Activated naive CD4-positive, alpha-beta T cell treated with anti-CD3 and anti-CD28 coated beads for 36 hours (primary cell): ENCODE results near the gene FAS. TPM values are rescaled to one million over a fixed set of nuclear protein-coding genes. Genes with fewer than 3 reads are reported as not detected.
"Not testable (repeated sequence)": the region's sequence is repeated elsewhere in the genome, so short reads cannot be mapped to it uniquely, and the experiment has no call there.

Experiments used
- CTCF ChIA-PET: fragments of 350-600 bp; sonication (Branson Sonifier 250); formaldehyde crosslinking; loops from one replicate; lab custom pipeline; 2021; ENCODE audit warnings: antibody characterized with exemption; lab: Charles Lee
- DNase-seq: peaks from one replicate; pipeline ENCODE4 v3.0.0-alpha.2; 2020
- H3K27ac Mint-ChIP-seq: one replicate; pipeline ENCODE4 v1.8.0; 2021; ENCODE audit warnings: mild to moderate bottlenecking, mixed read lengths
- H3K27me3 Mint-ChIP-seq: one replicate; pipeline ENCODE4 v1.8.0; 2021; ENCODE audit warnings: low read depth, mixed read lengths
- H3K36me3 Mint-ChIP-seq: one replicate; pipeline ENCODE4 v1.8.0; 2021; ENCODE audit warnings: low read depth, mixed read lengths
- H3K4me1 Mint-ChIP-seq: one replicate; pipeline ENCODE4 v1.8.0; 2021; ENCODE audit warnings: low read depth, mixed read lengths
- H3K4me3 Mint-ChIP-seq: one replicate; pipeline ENCODE4 v1.8.0; 2021; ENCODE audit warnings: mild to moderate bottlenecking, moderate library complexity, mixed read lengths
- H3K9me3 Mint-ChIP-seq: one replicate; pipeline ENCODE4 v1.8.0; 2021; ENCODE audit warnings: mixed read lengths
- intact Hi-C: fragments of 100-400 bp; cut with micrococcal nuclease; formaldehyde crosslinking; loops from one replicate; pipeline ENCODE4 v1.15.1; 2023
- total RNA-seq, 2 experiments: library from RNA; stranded (reverse); gene quantifications; one replicate each; pipeline ENCODE4 v1.2.3, GENCODE V29; 2021

FAS gene
- total RNA-seq, 2 experiments from 2014 or later, result 69.3 to 72.9 TPM

DNA sequence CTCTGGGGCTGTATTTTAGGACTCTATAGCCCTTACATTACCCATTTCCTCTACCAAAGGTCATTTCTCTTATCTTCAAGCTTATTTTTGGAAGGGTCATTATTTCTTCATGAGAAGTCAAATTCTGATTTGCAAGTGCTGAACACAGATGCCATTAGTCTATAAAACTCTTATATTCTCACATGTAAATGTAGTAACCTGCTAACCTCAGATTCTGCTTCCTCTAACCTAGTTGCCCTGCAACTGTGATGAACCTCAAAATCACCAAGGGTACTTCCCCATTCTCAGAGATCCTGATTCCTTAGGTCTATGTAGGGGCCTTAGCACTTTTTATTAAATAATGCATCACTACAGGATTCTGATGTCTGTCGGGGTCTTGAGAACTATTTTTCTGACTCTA, 6.3 kb downstream of the FAS start:
- CTCF ChIA-PET, result interaction anchor here (1.4 to 1.5 kb wide), 2 partner anchors 10 to 33 kb away, joined by 5 to 9 read pairs; no protein-coding TSS in a partner anchor
- Mint-ChIP-seq H3K4me3 (no peak overlapping the region), H3K9me3 (no peaks in the 10 kb centered on the region), H3K4me1 (peaks cover 62% of the 10 kb centered on the region), H3K36me3 (peaks cover 12% of the 10 kb centered on the region), H3K27ac (no peak overlapping the region), H3K27me3 (no peaks in the 10 kb centered on the region)
- no peak for DNase-seq
- intact Hi-C loops, result no loop called here

DNA sequence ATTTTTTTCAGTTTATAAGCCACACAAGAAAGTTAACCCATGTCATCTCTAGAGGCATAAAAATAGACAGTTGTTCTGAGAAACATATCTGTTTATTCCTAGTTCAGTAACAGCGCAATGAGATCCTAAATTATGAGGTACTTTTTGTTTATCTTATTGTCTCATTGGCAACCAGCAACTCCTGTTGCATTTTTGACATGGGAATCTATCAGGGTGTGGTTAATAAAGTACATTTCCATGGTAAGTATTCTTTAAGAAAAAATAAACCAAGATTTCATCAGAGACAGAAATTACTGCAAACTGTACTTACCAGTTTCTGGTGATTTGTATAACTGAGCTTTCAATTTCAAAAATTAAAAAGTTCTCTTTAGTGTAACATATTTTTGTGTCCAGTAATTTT, 9.0 kb downstream of the FAS start:
- Mint-ChIP-seq H3K36me3 (peaks cover 12% of the 10 kb centered on the region), H3K27ac (no peak overlapping the region), H3K9me3 (no peaks in the 10 kb centered on the region), H3K27me3 (no peaks in the 10 kb centered on the region), H3K4me3 (no peak overlapping the region), H3K4me1 (peaks cover 66% of the 10 kb centered on the region)
- intact Hi-C loops, result loop anchor here (2.0 to 5.0 kb wide), 4 partner anchors 13 to 591 kb away; partner anchors contain the start of gene STAMBPL1
- no peak for DNase-seq
- CTCF ChIA-PET, result interaction anchor here (0.5 to 1.4 kb wide), 2 partner anchors 85 to 216 kb away, joined by 4 read pairs; no protein-coding TSS in a partner anchor

DNA sequence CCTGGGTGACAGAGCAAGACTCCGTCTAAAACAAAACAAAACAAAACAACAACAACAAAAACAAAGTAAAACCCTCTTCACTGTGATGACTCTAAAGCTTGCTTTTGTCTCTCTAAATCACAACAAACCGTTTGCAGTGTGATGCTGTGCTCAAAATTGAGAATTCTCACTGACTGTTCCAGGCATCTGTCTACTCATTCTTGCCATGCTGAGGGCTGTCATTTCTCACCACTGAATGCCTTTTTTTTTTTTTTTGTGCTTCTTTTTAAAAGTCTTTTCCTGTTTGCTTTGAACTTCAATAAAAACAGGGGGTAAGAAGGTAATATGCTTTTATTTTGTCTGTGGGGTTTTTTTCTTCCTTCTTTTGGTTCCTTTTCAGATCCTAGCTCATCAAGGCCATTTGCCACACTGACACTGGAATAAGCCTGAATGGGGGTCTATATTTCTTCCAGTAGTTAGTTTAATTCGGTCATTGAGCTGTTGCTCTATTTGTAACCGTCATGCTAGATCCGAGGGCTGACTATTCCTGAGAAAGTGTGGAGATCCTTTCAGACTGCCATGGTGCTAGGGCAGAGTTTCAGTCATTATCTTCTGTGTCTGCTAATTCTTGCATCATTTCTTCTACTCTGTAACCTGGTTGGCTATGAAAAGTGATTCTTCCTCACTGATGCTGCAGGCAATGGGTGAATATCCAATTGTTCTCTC, 10.6 kb downstream of the FAS start:
- Mint-ChIP-seq H3K27ac (peak overlapping the region; percentile 83), H3K27me3 (no peaks in the 10 kb centered on the region), H3K9me3 (no peaks in the 10 kb centered on the region), H3K36me3 (peaks cover 16% of the 10 kb centered on the region), H3K4me1 (peaks cover 54% of the 10 kb centered on the region), H3K4me3 (peak overlapping the region; percentile 53)
- CTCF ChIA-PET, result interaction anchor here (0.6 to 1.7 kb wide), 7 partner anchors 9 to 166 kb away, joined by 3 to 8 read pairs (median 4); partner anchors contain the start of gene FAS
- peak; percentile 73 for DNase-seq
- intact Hi-C loops, result loop anchor here (1.0 to 5.0 kb wide), 7 partner anchors 11 to 592 kb away; partner anchors contain the start of genes FAS and STAMBPL1

DNA sequence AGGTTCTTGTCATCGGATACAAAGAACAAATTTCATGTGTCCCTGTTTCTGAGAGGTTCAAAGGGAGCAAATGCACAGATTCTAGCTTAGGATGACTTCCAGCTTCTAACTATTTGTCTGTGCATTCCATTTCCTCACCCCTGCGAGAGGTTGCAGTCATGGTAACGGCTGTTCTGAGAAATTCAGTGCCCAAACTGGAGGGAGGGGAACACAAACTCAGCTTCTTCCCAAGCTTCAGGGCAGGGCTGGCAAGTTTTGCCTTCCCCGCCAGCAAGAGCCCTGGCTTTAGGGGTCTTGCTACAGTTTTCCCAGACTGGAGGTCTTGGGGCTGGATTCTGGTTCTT, 11.1 kb downstream of the FAS start:
- H3K36me3 Mint-ChIP-seq, result peaks cover 15% of the 10 kb centered on the region
- peak; percentile 31 for DNase-seq
- H3K4me3 Mint-ChIP-seq, result peak overlapping the region; percentile 53
- peaks cover 51% of the 10 kb centered on the region for H3K4me1 Mint-ChIP-seq
- H3K27ac Mint-ChIP-seq, result peak overlapping the region; percentile 83
- no peaks in the 10 kb centered on the region for H3K9me3 Mint-ChIP-seq
- no peaks in the 10 kb centered on the region for H3K27me3 Mint-ChIP-seq
- intact Hi-C loops, result loop anchor here (1.0 to 5.0 kb wide), 8 partner anchors 11 to 593 kb away; partner anchors contain the start of genes FAS and STAMBPL1
- CTCF ChIA-PET, result interaction anchor here (0.8 to 1.7 kb wide), 6 partner anchors 10 to 166 kb away, joined by 3 to 8 read pairs (median 5); partner anchors contain the start of gene FAS

DNA sequence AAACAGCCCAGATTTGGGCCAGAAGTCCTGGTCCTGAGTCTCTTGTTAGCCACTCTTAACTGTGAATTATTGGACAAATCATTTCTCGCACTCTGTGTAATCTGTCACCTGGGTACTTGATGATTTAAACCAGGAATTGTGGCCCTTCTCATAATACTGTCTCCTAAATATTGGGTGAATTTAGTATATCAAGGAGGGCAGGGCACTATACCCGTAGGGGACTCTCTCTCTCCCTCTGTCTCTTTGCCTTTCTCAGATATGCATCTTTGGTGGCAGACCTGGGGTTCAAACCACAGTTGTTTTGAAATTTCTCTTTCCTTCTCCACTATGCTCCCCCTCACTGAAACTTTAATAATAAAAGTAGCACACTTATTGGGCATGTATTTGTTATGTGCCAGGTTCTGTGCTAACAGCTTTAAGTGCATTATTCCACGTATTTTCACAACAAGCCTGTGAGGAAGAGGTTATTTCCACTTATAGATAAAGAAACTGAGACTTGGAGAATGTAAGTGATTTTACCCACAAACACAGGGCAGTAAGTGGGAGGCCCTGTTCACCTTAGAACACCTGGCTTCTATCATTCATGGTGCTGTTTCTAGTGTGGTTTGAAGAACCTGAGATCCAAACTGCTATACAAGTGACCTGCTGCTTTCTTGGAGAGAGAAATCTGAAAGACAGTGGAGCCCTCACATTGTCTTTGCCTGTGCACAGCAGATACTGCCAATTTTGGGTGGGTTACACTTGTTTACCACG, 11.8 kb downstream of the FAS start:
- CTCF ChIA-PET, result interaction anchor here (0.6 to 1.7 kb wide), 3 partner anchors 69 to 192 kb away, joined by 3 to 6 read pairs (median 4); no protein-coding TSS in a partner anchor
- intact Hi-C loops, result loop anchor here (2.0 to 5.0 kb wide), 2 partner anchors 14 to 330 kb away; no protein-coding TSS in a partner anchor
- Mint-ChIP-seq H3K4me3 (no peak overlapping the region), H3K36me3 (peaks cover 15% of the 10 kb centered on the region), H3K9me3 (no peaks in the 10 kb centered on the region), H3K4me1 (peaks cover 46% of the 10 kb centered on the region), H3K27ac (peak overlapping the region; percentile 1), H3K27me3 (no peaks in the 10 kb centered on the region)
- DNase-seq, result no peak

DNA sequence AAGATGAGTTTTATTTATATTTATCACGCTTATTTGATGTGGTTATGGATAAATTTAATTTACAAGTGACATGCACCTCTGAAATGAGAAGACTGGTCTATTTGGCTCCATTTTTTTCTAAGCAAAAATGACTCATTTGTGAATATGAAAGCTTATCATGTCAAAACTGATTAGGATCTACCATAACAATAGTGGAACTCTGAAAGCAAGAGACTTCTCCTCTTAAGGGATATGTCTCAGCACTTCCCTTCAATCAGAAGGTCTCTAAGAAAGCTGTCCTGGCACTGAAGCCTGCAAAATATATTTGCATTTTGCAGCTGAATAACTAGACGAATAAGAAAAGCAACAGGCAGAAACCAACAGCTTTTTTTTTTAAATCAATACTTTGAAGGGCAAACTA, 12.7 kb downstream of the FAS start:
- no peak for DNase-seq
- Mint-ChIP-seq H3K27me3 (no peaks in the 10 kb centered on the region), H3K36me3 (peaks cover 19% of the 10 kb centered on the region), H3K27ac (no peak overlapping the region), H3K9me3 (no peaks in the 10 kb centered on the region), H3K4me1 (peaks cover 48% of the 10 kb centered on the region), H3K4me3 (no peak overlapping the region)
- CTCF ChIA-PET, result interaction anchor here (0.7 to 1.3 kb wide), 5 partner anchors 16 to 637 kb away, joined by 3 to 7 read pairs (median 5); no protein-coding TSS in a partner anchor
- intact Hi-C loops, result loop anchor here (1.0 to 5.0 kb wide), 3 partner anchors 13 to 331 kb away; no protein-coding TSS in a partner anchor

DNA sequence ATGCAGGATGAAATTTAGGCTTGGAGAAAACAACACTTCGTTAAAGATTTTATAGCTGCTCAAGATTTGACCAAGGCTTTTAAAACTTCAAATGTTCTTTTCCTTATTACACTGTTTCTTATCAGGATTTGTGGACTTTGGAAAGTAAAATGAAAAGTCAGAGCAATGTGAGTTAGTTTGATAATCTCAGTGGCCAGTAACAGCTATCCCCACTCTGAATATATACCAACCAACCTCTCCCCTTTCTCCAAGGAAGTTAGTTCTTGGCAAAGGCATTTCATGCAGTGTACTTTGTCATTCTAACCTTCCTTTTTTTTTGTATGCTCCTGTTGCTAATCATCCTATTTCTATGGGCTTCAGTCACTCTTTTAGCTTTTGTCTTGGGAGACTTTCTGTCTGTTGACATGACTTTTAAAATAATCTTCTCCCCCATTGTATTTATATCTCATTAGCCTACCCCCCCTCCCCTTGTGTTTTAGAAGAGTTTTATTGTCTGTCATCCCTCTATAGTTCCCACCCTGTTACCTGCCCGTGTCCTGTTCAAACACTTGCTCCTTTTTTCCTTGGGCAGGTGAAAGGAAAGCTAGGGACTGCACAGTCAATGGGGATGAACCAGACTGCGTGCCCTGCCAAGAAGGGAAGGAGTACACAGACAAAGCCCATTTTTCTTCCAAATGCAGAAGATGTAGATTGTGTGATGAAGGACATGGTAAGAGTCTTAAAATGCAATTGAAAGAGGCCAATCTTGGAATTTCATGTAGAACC, 16.7 kb downstream of the FAS start:
- CTCF ChIA-PET, result interaction anchor here (0.9 to 1.2 kb wide), 6 partner anchors 17 to 230 kb away, joined by 3 to 5 read pairs (median 3); partner anchors contain the start of gene FAS
- no peak overlapping the region for H3K27ac Mint-ChIP-seq
- DNase-seq, result no peak
- peaks cover 45% of the 10 kb centered on the region for H3K36me3 Mint-ChIP-seq
- intact Hi-C loops, result no loop called here
- H3K4me1 Mint-ChIP-seq, result peaks cover 17% of the 10 kb centered on the region
- no peaks in the 10 kb centered on the region for H3K27me3 Mint-ChIP-seq
- no peaks in the 10 kb centered on the region for H3K9me3 Mint-ChIP-seq
- H3K4me3 Mint-ChIP-seq, result no peak overlapping the region

DNA sequence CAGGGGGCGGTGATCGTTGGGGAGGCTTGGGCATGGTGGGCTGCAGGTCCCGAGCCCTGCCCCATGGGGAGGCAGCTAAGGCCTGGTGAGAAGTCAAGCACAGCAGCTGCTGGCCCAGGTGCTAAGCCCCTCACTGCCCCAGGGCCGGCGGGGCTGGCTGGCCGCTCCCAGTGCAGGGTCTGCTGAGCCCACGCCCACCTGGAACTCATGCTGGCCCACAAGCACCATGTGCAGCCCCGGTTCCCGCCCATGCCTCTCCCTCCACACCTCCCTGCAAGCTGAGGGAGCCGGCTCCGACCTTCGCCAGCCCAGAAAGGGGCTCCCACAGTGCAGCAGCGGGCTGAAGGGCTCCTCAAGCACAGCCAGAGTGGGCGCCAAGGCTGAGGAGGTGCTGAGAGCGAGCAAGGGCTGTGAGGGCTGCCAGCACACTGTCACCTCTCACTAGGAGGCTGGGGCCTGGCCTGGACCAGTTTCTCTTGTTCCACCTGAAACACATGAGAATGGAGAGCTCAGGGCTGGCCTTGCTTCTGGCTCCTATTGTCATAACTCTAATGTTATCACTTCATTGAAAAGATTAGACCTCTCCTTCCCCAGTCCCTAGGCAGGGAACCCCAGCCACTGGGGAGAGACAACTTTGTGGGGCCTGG, 28.2 kb downstream of the FAS start:
- H3K9me3 Mint-ChIP-seq, H3K27me3 Mint-ChIP-seq, H3K4me3 Mint-ChIP-seq, H3K4me1 Mint-ChIP-seq, H3K27ac Mint-ChIP-seq, DNase-seq, intact Hi-C loops: not testable (repeated sequence)
- peaks cover 39% of the 10 kb centered on the region for H3K36me3 Mint-ChIP-seq
- CTCF ChIA-PET, result interaction anchor here (0.6 to 3.4 kb wide), 4 partner anchors 11 to 227 kb away, joined by 3 to 17 read pairs (median 7); no protein-coding TSS in a partner anchor

DNA sequence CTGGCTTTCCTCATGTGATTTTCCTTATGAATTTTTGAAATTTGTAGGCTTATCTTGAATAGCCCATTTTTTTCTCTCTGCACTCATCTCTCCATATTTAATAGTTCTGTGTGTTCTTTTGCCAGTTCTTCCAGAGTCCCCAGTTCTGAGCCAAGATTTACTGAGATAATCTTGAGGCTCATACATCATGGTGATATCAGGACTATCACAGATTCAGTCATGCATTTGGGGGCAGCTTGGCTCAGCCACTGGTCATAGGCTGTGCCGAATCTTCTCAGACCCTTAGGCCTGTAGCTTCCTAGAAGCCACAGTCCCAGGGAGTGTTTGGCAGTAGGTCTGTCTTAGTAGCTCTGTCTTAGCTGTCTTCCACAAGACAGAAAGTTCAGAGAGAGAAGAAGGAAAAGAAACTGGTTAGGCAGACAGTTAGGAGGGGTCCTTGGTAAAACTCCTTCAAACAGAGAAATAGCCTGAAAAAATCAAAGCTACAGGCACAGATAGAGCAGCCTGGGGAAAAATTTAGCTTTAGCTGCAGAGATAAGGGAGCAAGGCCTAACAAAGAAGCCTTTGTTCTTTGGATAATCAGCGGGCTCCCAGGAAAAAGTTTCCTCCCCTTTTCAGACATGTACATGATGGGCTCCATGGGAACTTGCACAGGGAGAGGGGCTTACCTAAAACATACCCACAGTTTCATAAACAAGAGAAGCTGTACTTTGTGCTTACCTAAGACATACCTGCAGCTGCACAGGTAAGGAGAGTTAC, 29.1 kb downstream of the FAS start:
- peaks cover 4% of the 10 kb centered on the region for H3K9me3 Mint-ChIP-seq
- H3K4me3 Mint-ChIP-seq, result no peak overlapping the region
- H3K4me1 Mint-ChIP-seq, result no peaks in the 10 kb centered on the region
- no peaks in the 10 kb centered on the region for H3K27me3 Mint-ChIP-seq
- no peak for DNase-seq
- intact Hi-C loops, result no loop called here
- CTCF ChIA-PET, result interaction anchor here (0.6 to 3.4 kb wide), 6 partner anchors 10 to 228 kb away, joined by 3 to 17 read pairs (median 5); no protein-coding TSS in a partner anchor
- H3K27ac Mint-ChIP-seq, result no peak overlapping the region
- H3K36me3 Mint-ChIP-seq, result peaks cover 30% of the 10 kb centered on the region

DNA sequence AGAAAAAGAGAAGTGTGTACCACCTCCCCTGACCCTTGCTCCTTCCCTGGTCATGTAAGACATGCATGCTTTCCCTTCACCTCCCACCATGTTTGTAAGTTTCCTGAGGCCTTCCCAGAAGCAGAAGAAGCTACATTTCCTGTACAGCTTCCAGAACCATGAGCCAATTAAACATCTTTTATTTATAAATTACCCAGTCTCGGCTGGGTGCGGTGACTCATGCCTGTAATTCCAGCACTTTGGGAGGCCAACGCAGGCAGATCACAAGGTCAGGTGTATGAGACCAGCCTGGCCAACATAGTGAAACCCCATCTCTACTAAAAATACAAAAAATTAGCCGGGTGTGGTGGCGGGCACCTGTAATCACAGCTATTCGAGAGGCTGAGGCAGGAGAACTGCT, 30.9 kb downstream of the FAS start:
- DNase-seq, H3K9me3 Mint-ChIP-seq, H3K4me1 Mint-ChIP-seq, H3K4me3 Mint-ChIP-seq, H3K27ac Mint-ChIP-seq, H3K27me3 Mint-ChIP-seq, intact Hi-C loops: not testable (repeated sequence)
- CTCF ChIA-PET, result interaction anchor here (1.0 to 3.4 kb wide), 4 partner anchors 8 to 185 kb away, joined by 3 to 17 read pairs (median 6); partner anchors contain the start of gene CH25H
- H3K36me3 Mint-ChIP-seq, result peaks cover 26% of the 10 kb centered on the region
